Panc1 (cell line): ENCODE results near the gene CDHR2. TPM values are rescaled to one million over a fixed set of nuclear protein-coding genes. Genes with fewer than 3 reads are reported as not detected.

Source experiments
- ATAC-seq: fragments of 200-7000 bp; cut with Tn5 transposase; 2 replicates; pipeline ENCODE4 v1.9.1; 2020; ENCODE audit warnings: mild to moderate bottlenecking, moderate library complexity
- BruUV-seq: library from RNA; stranded (reverse); fragments of 400-500 nt; replicated peaks from 2 replicates; lab custom pipeline; 2021; lab: Mats Ljungman, UMichigan
- CTCF ChIA-PET: fragments of 300-600 bp; sonication (Branson Sonifier 250); formaldehyde crosslinking; loops from one replicate; lab custom pipeline; 2022; ENCODE audit warnings: antibody characterized with exemption; lab: Charles Lee
- POLR2A ChIA-PET: fragments of 300-600 bp; sonication (Branson Sonifier 250); formaldehyde crosslinking; loops from one replicate; lab custom pipeline; 2022; ENCODE audit warnings: antibody characterized with exemption; lab: Charles Lee
- DNase-seq: peaks from one replicate; pipeline ENCODE4 v3.0.0-alpha.2; 2010; ENCODE audit warnings: low read depth, low spot score
- H3K27ac ChIP-seq: 2 replicates; pipeline ENCODE4 v1.5.1; 2011; ENCODE audit warnings: mild to moderate bottlenecking, low read length, inconsistent platforms
- H3K27me3 ChIP-seq: fragments of 200-500 bp; sonication (Bioruptor generic); 2 replicates; pipeline ENCODE4 v1.6.0; 2014; ENCODE audit warnings: low read length, inconsistent platforms; ENCODE audit not compliant: control insufficient read depth, insufficient read depth
- H3K36me3 ChIP-seq: fragments of 200-500 bp; sonication (Bioruptor generic); 2 replicates; pipeline ENCODE4 v1.5.1; 2014; ENCODE audit warnings: inconsistent platforms, mild to moderate bottlenecking, low read length, moderate library complexity; ENCODE audit not compliant: control insufficient read depth, insufficient read depth
- H3K4me1 ChIP-seq: 2 replicates; pipeline ENCODE4 v1.5.1; 2011; ENCODE audit warnings: inconsistent platforms, mild to moderate bottlenecking, low read length, moderate library complexity; ENCODE audit not compliant: control insufficient read depth, insufficient read depth
- H3K4me3 ChIP-seq, 2 experiments: 2 replicates each; pipeline ENCODE4 v1.5.1; 2011 to 2012; ENCODE audit warnings: low read depth in 2 of 2, low read length in 2 of 2, mild to moderate bottlenecking in 2 of 2, inconsistent platforms in 1 of 2, moderate library complexity in 1 of 2
- H3K9me3 ChIP-seq: fragments of 200-500 bp; sonication (Bioruptor generic); 2 replicates; pipeline ENCODE4 v1.5.1; 2014; ENCODE audit warnings: low read depth, mild to moderate bottlenecking, inconsistent platforms, low read length, moderate library complexity; ENCODE audit not compliant: control insufficient read depth, insufficient read depth
- POLR2AphosphoS5 ChIP-seq: IDR thresholded peaks from 2 replicates; pipeline ENCODE4 v1.6.1; 2012; ENCODE audit warnings: mild to moderate bottlenecking, low read depth, low read length, moderate library complexity
- SIN3A ChIP-seq: IDR thresholded peaks from 2 replicates; pipeline ENCODE4 v1.6.1; 2012; ENCODE audit warnings: low read depth, mild to moderate bottlenecking, low read length, moderate library complexity, borderline replicate concordance; ENCODE audit not compliant: insufficient read depth
- TCF7L2 ChIP-seq: IDR thresholded peaks from 2 replicates; pipeline ENCODE4 v1.6.1; 2011; ENCODE audit warnings: mild to moderate bottlenecking, low read depth, low read length, inconsistent platforms
- in situ Hi-C: cut with HindIII; loops from 2 replicates; pipeline ENCODE4 v1.10.0; 2016; ENCODE audit warnings: low sequenced_read_pairs, low pct_unique_long_range_greater_than_20kb
- intact Hi-C: fragments of 100-400 bp; cut with micrococcal nuclease; formaldehyde crosslinking; loops from one replicate; pipeline ENCODE4 v1.10.0; 2022; ENCODE audit not compliant: unreplicated experiment
- total RNA-seq: library from RNA; stranded (reverse); gene quantifications from one replicate; pipeline ENCODE4 v1.2.1, GENCODE V29; 2021; ENCODE audit not compliant: unreplicated experiment
- TF ChIP-seq, protein P1 (sequence below): fragments of 450-650 bp; IDR thresholded peaks from 2 replicates; pipeline ENCODE4 v1.5.1; 2017; ENCODE audit warnings: mild to moderate bottlenecking
- TF ChIP-seq, protein P2 (sequence below), 2 experiments: IDR thresholded peaks; 2 replicates each; pipeline ENCODE4 v1.6.1; 2011 to 2012; ENCODE audit warnings: low read depth in 2 of 2, control low read depth in 1 of 2, low read length in 1 of 2, mild to moderate bottlenecking in 1 of 2, moderate library complexity in 1 of 2; ENCODE audit not compliant: insufficient read depth in 1 of 2

The CDHR2 gene
- total RNA-seq, 1 experiment from 2014 or later: 0.72 TPM

GRCh38 chr5:176515396-176515795 is 33.7 kb upstream of the CDHR2 start:
- ChIA-PET CTCF (no interaction called here), POLR2A (no interaction called here)
- ATAC-seq: no peak
- DNase-seq: no peak
- Histone ChIP-seq H3K27me3 (no peaks in the 10 kb centered on the region), H3K9me3 (no peaks in the 10 kb centered on the region), H3K27ac (no peak overlapping the region), H3K4me3 (no peak overlapping the region), H3K36me3 (no peaks in the 10 kb centered on the region), H3K4me1 (no peaks in the 10 kb centered on the region)
- TF ChIP-seq SIN3A: no peak
- TF ChIP-seq TCF7L2: no peak
- TF ChIP-seq, protein P1, sequence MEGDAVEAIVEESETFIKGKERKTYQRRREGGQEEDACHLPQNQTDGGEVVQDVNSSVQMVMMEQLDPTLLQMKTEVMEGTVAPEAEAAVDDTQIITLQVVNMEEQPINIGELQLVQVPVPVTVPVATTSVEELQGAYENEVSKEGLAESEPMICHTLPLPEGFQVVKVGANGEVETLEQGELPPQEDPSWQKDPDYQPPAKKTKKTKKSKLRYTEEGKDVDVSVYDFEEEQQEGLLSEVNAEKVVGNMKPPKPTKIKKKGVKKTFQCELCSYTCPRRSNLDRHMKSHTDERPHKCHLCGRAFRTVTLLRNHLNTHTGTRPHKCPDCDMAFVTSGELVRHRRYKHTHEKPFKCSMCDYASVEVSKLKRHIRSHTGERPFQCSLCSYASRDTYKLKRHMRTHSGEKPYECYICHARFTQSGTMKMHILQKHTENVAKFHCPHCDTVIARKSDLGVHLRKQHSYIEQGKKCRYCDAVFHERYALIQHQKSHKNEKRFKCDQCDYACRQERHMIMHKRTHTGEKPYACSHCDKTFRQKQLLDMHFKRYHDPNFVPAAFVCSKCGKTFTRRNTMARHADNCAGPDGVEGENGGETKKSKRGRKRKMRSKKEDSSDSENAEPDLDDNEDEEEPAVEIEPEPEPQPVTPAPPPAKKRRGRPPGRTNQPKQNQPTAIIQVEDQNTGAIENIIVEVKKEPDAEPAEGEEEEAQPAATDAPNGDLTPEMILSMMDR: no peak
- TF ChIP-seq, protein P2, sequence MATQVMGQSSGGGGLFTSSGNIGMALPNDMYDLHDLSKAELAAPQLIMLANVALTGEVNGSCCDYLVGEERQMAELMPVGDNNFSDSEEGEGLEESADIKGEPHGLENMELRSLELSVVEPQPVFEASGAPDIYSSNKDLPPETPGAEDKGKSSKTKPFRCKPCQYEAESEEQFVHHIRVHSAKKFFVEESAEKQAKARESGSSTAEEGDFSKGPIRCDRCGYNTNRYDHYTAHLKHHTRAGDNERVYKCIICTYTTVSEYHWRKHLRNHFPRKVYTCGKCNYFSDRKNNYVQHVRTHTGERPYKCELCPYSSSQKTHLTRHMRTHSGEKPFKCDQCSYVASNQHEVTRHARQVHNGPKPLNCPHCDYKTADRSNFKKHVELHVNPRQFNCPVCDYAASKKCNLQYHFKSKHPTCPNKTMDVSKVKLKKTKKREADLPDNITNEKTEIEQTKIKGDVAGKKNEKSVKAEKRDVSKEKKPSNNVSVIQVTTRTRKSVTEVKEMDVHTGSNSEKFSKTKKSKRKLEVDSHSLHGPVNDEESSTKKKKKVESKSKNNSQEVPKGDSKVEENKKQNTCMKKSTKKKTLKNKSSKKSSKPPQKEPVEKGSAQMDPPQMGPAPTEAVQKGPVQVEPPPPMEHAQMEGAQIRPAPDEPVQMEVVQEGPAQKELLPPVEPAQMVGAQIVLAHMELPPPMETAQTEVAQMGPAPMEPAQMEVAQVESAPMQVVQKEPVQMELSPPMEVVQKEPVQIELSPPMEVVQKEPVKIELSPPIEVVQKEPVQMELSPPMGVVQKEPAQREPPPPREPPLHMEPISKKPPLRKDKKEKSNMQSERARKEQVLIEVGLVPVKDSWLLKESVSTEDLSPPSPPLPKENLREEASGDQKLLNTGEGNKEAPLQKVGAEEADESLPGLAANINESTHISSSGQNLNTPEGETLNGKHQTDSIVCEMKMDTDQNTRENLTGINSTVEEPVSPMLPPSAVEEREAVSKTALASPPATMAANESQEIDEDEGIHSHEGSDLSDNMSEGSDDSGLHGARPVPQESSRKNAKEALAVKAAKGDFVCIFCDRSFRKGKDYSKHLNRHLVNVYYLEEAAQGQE (IDR thresholded peaks at IDR 0.05; ENCODE audit: insufficient read depth in 1 of 2, low read depth in 2 of 2, low read length in 1 of 2): no peak
- no peak for TF ChIP-seq POLR2AphosphoS5
- BruUV-seq: no TSS peak
- intact Hi-C loops: no loop called here
- in situ Hi-C loops: no loop called here

GRCh38 chr5:176517053-176517661 is 32.0 kb upstream of the CDHR2 start:
- TF ChIP-seq, protein P1: no peak
- TF ChIP-seq POLR2AphosphoS5 (no peak), SIN3A (no peak), TCF7L2 (no peak)
- TF ChIP-seq, protein P2 (IDR thresholded peaks at IDR 0.05; ENCODE audit: insufficient read depth in 1 of 2, low read depth in 2 of 2, low read length in 1 of 2): no peak
- CTCF ChIA-PET: no interaction called here

More at GRCh38 chr5:176517053-176517661, 32.0 kb upstream of the CDHR2 start:
- no peaks in the 10 kb centered on the region for H3K27me3 ChIP-seq
- no peak overlapping the region for H3K4me3 ChIP-seq
- BruUV-seq: no TSS peak
- ATAC-seq (no peak), DNase-seq (no peak)
- in situ Hi-C loops: no loop called here
- intact Hi-C loops: no loop called here
- POLR2A ChIA-PET: interaction anchor here (0.7 kb wide), 2 partner anchors 26 to 220 kb away, joined by 3 to 6 read pairs; no protein-coding TSS in a partner anchor
- no peaks in the 10 kb centered on the region for H3K9me3 ChIP-seq
- H3K36me3 ChIP-seq: no peaks in the 10 kb centered on the region
- no peaks in the 10 kb centered on the region for H3K4me1 ChIP-seq
- H3K27ac ChIP-seq: no peak overlapping the region
